Lower leg skin (tissue), 3 donors: Measurements from ENCODE around the gene IGIP.

Source experiments
- POLR2A ChIP-seq, 2 donors: fragments of 450-650 bp; IDR thresholded peaks; one replicate each; pipeline ENCODE4 v1.6.1; 2016 to 2017; ENCODE audit warnings: antibody characterized with exemption in 2 of 2, mild to moderate bottlenecking in 1 of 2, moderate library complexity in 1 of 2
- TF ChIP-seq, protein P1 (sequence below), 3 donors: fragments of 450-650 bp; IDR thresholded peaks; one replicate each; pipeline ENCODE4 v1.5.1; 2016; ENCODE audit warnings: antibody characterized with exemption in 3 of 3, mild to moderate bottlenecking in 3 of 3, moderate library complexity in 2 of 3

DNA sequence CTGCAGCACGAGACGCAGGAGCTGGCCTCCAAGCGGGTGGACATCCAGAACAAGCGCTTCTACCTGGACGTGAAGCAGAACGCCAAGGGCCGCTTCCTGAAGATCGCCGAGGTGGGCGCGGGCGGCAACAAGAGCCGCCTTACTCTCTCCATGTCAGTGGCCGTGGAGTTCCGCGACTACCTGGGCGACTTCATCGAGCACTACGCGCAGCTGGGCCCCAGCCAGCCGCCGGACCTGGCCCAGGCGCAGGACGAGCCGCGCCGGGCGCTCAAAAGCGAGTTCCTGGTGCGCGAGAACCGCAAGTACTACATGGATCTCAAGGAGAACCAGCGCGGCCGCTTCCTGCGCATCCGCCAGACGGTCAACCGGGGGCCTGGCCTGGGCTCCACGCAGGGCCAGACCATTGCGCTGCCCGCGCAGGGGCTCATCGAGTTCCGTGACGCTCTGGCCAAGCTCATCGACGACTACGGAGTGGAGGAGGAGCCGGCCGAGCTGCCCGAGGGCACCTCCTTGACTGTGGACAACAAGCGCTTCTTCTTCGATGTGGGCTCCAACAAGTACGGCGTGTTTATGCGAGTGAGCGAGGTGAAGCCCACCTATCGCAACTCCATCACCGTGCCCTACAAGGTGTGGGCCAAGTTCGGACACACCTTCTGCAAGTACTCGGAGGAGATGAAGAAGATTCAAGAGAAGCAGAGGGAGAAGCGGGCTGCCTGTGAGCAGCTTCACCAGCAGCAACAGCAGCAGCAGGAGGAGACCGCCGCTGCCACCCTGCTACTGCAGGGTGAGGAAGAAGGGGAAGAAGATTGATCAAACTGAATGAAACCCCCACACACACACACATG is 11.2 kb upstream of the IGIP start:
- TF ChIP-seq, protein P1, sequence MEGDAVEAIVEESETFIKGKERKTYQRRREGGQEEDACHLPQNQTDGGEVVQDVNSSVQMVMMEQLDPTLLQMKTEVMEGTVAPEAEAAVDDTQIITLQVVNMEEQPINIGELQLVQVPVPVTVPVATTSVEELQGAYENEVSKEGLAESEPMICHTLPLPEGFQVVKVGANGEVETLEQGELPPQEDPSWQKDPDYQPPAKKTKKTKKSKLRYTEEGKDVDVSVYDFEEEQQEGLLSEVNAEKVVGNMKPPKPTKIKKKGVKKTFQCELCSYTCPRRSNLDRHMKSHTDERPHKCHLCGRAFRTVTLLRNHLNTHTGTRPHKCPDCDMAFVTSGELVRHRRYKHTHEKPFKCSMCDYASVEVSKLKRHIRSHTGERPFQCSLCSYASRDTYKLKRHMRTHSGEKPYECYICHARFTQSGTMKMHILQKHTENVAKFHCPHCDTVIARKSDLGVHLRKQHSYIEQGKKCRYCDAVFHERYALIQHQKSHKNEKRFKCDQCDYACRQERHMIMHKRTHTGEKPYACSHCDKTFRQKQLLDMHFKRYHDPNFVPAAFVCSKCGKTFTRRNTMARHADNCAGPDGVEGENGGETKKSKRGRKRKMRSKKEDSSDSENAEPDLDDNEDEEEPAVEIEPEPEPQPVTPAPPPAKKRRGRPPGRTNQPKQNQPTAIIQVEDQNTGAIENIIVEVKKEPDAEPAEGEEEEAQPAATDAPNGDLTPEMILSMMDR (IDR thresholded peaks at IDR 0.05) = no peak
- TF ChIP-seq POLR2A (IDR thresholded peaks at IDR 0.05) = no peak
